NCI-H82 treated with DMSO at 0.1 percent for 48 hours (cell line): ENCODE data around the gene IZUMO2.

Source experiments
- DNase-seq: peaks from one replicate; lab custom pipeline; 2025; ENCODE audit not compliant: unreplicated experiment; lab: John Stamatoyannopoulos, UW

IZUMO2 gene

DNA sequence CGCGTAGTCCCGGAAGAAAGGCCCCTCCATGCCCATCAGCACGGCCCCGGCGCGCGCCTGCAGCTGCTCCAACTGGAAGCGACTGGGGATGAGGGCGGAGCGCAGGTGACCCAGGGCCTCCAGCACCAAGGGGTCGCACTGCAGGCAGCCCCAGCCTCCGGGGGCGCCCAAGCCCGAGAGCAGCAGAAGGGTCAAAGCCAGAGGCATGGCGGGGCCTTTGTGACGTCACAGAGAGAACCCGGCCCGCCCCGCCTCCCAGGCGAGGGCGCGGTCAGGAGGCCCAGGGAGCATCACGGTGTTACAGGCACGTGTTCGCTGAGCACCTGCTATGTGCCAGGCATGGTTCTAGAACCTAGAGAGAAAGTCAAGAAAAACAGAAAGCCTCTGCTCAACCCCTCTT is at the start of gene IZUMO2:
TSS of gene IZUMO2 (minus strand) at position 294 of the 400 bp plus-strand sequence. CDS start at position 207, 87 bp downstream.
- no peak for DNase-seq

DNA sequence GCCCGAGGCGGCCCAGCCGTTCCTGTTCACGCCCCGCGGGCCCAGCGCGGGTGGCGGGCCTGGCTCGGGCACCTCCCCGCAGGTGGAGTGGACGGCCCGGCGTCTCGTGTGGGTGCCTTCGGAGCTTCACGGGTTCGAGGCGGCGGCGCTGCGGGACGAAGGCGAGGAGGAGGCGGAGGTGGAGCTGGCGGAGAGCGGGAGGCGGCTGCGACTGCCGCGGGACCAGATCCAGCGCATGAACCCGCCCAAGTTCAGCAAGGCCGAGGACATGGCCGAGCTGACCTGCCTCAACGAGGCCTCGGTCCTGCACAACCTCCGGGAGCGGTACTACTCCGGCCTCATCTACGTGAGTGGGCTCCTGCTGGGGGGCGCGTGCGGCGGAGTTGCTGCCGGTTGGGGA is 47.3 kb upstream of the IZUMO2 start:
- no peak for DNase-seq

- no peak for DNase-seq
Measured at GRCh38 chr19:50209131-50209530, 46.0 kb upstream of the IZUMO2 start.

DNA sequence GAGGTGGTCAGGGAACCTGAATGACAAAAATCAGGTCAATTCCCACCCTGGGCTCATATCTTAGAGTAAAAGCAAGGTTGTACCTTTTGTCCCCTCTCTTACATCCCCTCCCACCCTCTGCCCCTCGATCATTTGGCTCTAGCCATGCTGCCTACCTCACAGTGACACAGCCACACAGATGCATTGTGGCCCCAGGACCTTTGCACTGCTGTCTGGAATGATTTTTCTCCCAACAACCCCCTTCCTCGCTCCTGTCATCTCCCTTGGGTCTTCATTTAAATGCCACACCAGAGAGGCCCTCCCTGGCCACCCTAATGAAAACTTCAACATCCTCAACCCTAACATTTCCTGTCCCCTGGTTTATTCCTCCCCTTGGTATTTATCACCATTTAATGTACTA is 44.6 kb upstream of the IZUMO2 start:
- DNase-seq: no peak

GRCh38 chr19:50206191-50206590 is 43.1 kb upstream of the IZUMO2 start:
- no peak for DNase-seq

DNA sequence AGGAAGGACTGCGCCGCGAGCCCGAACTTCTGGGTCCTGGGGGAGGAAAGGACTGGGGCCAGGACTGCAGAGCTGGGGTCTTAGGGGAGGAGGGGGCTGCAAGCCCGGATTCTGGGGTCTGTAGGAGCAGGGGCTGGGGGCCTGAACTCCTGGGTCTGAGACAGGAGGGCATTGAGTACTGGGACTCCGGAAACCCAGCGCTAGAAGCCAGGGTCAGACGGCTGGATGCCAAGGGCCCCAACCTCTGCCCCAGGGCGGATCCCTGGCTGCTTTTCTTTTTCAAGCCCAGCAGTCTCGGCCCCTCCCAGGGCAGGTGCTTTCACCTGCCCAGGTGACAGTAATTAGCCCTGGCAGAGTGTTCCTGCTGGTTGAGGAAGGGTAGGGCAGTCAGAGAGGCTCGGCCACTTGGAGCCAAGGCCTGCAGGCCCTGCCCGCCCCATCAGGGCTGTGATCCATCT is 42.6 kb upstream of the IZUMO2 start:
- DNase-seq: no peak

GRCh38 chr19:50204811-50205675 is 42.0 kb upstream of the IZUMO2 start:
- no peak for DNase-seq

DNA sequence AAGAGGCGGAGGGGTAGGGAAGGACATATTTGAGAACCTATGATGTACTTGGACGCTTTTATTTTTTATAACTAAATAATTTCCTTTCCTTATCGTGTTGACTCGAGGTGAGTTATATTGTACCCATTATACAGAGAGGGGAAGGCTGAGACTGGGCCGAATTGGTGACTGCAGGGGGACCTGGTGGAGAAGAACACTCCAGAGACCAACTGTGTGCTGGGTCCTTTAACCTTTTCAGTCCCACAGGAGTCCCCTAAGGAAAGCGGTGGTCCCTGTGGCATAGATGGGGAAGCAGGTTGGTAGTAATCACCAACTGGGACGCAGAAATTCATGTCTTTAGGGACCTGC is 41.0 kb upstream of the IZUMO2 start:
- no peak for DNase-seq

DNA sequence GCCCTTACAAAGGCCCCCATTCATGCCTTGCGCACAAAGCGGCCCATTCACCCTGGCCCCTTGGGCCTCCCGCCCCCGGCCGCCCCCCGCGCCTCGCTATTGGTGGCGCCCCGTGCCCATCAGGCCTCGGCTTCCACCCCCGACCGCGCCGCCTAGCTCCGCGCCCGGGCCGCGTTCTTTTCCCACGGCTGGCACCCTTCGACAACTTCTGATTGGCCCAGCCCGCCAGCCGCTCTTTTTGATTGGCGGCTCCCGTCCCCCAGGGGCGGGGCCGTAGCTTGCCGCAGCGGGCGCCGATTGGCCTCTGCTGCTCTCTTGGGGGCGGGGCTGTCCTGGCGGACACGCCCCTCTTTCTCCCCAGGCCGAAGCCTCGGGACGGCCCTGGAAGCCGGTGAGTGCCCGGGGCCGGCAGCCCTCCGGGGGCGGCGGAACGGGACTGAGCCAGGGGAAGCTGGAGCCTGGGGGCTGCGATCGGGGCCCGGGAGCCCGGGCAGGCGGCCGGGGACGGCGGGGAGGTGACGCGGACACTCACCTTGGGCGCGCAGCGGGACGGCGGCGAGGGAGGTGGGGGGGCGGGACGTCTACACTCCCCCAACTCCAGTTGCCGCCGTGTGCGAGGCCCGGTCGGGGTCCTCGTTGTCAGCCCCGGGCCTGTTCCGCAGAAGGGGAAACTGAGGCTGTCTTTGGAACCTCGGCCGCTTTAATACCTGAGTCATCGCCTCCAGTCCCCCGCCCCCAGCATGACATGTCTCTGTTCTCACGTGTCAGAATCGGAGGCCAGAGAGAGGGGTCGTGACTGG is 40.4 kb upstream of the IZUMO2 start, which contains the start of gene MYH14:
TSS of gene MYH14 (plus strand) at position 342 of the 800 bp plus-strand sequence. CDS start 6,744 bp downstream, outside the sequence.
- DNase-seq: no peak

DNA sequence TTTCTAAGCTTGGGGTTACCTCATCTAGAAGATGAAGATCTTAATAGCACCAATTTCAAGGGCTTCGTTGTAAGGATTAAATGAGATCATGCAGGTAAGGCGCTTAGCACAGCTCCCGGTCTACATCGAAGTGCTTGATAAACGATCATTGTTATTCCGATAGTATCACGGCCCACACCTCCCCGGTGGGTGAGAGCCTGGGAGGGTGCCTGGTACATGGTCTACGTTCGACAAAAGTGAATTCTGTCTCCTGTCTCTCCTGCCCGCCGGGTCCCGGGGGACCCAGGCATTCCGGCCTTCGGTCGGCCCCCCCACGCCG is 39.8 kb upstream of the IZUMO2 start:
- DNase-seq: no peak

DNA sequence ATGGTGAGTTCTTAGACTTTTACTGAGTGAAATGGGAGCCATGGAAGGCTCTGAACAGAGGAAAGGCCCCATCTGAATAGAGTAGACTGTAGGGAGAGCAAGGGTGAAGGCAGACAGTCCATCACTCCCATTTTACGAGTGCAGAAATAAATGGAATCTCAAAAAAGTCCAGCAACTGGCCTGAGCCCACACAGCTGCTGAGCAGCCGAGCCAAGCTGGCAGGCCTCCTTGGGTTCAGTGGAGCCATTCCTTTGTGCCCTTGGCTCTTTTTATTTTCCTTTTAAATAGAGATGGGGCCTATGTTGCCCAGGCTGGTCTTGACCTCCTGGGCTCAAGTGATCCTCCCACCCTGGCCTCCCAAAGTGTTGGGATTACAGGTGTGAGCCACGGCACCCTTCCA is 39.3 kb upstream of the IZUMO2 start:
- no peak for DNase-seq

DNA sequence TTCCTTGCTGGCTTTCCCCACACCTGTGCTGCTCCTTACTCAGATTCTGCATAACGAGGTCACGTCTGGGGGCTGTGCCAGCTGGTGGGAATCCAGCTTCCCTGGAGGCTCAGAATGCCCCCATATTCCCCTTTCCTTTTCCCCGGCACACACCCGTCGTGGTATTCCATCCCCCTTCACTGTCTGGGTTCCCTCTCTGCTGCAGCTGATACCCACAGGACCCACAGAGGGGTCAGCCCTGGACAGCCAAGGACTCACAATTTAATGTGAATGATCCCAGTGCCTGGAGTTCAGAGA is 36.1 kb upstream of the IZUMO2 start:
- no peak for DNase-seq

DNA sequence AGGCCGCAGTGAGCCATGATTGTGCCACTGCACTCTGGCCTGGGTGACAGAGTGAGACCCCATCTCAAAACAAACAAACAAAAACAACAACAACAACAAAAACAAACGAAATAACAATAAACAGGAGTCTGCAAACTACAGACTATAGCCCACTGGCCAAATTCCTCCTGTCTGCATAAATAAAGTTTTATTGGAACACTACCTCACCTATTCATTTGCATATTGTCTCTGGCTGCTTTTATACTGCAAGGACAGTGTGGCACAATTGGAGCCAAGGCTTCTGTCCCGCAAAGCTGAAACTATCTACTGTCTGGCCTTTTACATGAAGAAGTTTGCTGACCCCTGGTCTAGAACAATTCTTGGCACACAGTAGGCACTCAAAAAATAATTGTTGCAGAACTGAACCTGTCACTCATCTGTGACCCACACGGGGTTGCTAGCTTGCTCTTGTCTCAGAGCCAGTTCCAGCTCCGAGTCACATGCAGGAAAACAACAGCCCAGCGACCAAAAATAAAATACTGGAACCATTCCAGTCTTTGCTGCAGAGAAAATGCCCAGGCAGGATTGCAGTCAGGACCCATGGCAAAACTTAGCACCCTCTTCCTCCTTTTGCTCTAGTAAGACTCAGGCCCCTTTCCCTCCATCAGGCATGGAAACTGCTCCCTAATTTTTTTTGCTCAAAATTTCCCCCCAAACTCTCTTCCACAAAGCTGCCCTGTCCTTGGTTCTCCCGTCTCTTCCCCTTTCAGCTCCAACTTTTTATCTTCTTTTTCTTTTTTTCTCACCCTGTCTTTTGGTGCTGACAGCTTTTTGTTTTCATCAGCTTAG is 35.6 kb upstream of the IZUMO2 start:
- DNase-seq: no peak

DNA sequence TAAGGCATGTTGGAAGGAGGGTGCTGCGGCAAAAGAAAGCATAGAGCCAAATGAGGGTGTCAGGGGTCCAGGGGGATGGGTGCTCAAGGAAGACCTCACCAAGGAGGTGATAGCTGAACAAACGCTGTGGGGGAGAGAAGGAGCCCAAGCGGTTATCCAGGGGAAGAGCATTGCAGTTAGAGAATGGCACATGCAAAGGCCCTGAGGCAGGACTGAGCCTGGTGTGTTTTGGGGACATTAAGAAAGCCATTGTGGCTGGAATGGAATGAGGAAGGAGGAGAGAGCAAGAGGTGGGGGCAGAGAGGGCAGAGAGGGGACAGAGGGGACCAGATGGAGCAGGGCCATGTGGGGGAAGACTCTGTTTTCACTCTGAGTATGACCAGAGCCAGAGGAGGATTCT is 34.3 kb upstream of the IZUMO2 start:
- DNase-seq: no peak

- no peak for DNase-seq
Measured at GRCh38 chr19:50196322-50196932, 33.3 kb upstream of the IZUMO2 start.

- DNase-seq: no peak
Measured at GRCh38 chr19:50195224-50195623, 32.1 kb upstream of the IZUMO2 start.

- no peak for DNase-seq
Measured at GRCh38 chr19:50192463-50193211, 29.6 kb upstream of the IZUMO2 start.

DNA sequence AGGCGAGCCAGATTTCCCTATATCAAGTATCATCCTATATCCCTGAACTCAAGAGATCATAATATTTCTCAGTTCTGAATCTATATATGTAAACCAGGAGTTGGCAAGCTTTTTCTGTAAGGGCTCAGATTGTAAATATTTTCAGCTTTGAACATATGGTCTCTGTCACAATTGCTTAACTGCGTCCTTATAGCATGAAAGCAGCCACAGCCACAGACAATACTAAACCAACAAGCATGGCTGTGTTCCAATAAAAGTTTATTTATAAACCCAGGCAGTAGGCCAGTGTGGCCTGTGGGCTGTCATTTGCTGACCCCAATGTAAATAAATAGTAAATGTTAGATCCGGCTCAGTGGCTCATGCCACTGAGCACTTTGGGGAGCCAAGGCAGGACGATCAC is 28.1 kb upstream of the IZUMO2 start:
- no peak for DNase-seq

DNA sequence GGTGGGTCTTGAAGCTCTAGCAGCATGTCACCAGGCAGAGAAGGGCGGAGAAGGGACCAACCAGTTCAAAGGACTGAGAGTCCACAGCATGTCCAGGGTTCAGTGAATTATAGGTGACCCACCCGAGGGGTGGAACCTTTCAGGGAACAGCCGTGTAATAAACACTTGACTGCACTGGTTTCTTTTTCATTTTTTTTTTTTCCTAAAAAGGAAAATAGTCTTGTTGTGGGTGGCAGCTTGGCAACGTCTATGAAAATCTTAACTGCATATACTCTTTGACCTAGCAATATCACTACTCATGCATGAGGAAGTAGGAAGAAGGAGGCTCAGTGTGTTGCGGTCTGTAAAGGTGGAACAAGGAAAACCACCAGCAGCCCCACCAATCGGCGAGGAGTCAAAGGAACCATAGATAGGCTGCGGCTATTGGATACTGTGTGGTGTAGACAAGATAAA is 27.4 kb upstream of the IZUMO2 start:
- no peak for DNase-seq

GRCh38 chr19:50189331-50189730 is 26.2 kb upstream of the IZUMO2 start:
- DNase-seq: no peak
